Keratinocyte (primary cell): ENCODE results near the gene E2F6. TPM values are rescaled to one million over a fixed set of nuclear protein-coding genes. Genes with fewer than 3 reads are reported as not detected.

Source experiments
- DNase-seq: peaks from one replicate; pipeline ENCODE4 v3.0.0-alpha.2; 2011; ENCODE audit warnings: low read depth, missing footprints, low spot score
- FAIRE-seq: peaks from 2 replicates; lab custom pipeline; 2011; peaks lifted over from hg19 to GRCh38; lab: Jason Lieb, UNC
- H2AFZ ChIP-seq: 2 replicates; pipeline ENCODE4 v1.6.0; 2012; ENCODE audit warnings: low read length, control low read depth, inconsistent platforms; ENCODE audit not compliant: control insufficient read depth
- H3K27ac ChIP-seq: 2 replicates; pipeline ENCODE4 v1.5.1; 2011; ENCODE audit warnings: low read length; ENCODE audit not compliant: control insufficient read depth, insufficient read depth
- H3K27me3 ChIP-seq: 3 replicates; pipeline ENCODE4 v1.6.0; 2011; ENCODE audit warnings: low read length; ENCODE audit not compliant: control insufficient read depth, insufficient read depth; ENCODE audit errors: extremely low read depth
- H3K36me3 ChIP-seq, 2 experiments: 2 replicates in 1 of 2; 3 replicates in 1 of 2; pipeline ENCODE4 v1.5.1; 2011; ENCODE audit warnings: low read length in 2 of 2, mild to moderate bottlenecking in 1 of 2; ENCODE audit not compliant: control insufficient read depth in 2 of 2, insufficient read depth in 2 of 2; ENCODE audit errors: extremely low read depth in 1 of 2
- H3K4me1 ChIP-seq: 3 replicates; pipeline ENCODE4 v1.5.1; 2011; ENCODE audit warnings: low read length; ENCODE audit not compliant: control insufficient read depth, insufficient read depth; ENCODE audit errors: extremely low read depth
- H3K4me2 ChIP-seq: 3 replicates; pipeline ENCODE4 v1.6.0; 2011; ENCODE audit warnings: low read depth, low read length; ENCODE audit not compliant: control insufficient read depth, insufficient read depth; ENCODE audit errors: extremely low read depth
- H3K4me3 ChIP-seq, 3 experiments: fragments of 200-600 bp in 1 of 3; sonication (generic) in 1 of 3; 2 replicates in 2 of 3; 3 replicates in 1 of 3; pipeline ENCODE4 v1.5.1; 2011 to 2016; ENCODE audit warnings: low read length in 3 of 3, mild to moderate bottlenecking in 3 of 3, control low read depth in 2 of 3, inconsistent platforms in 1 of 3, low read depth in 1 of 3, mixed read lengths in 1 of 3, mixed run types in 1 of 3, moderate library complexity in 1 of 3; ENCODE audit not compliant: control insufficient read depth in 2 of 3, insufficient read depth in 2 of 3; ENCODE audit errors: extremely low read depth in 1 of 3
- H3K79me2 ChIP-seq: 2 replicates; pipeline ENCODE4 v1.6.0; 2012; ENCODE audit warnings: low read length; ENCODE audit not compliant: control insufficient read depth, insufficient read depth
- H3K9ac ChIP-seq: 3 replicates; pipeline ENCODE4 v1.6.0; 2011; ENCODE audit warnings: low read length; ENCODE audit not compliant: control insufficient read depth, insufficient read depth; ENCODE audit errors: extremely low read depth
- H3K9me1 ChIP-seq: 3 replicates; pipeline ENCODE4 v1.6.0; 2011; ENCODE audit warnings: low read length; ENCODE audit not compliant: control insufficient read depth, insufficient read depth; ENCODE audit errors: extremely low read depth
- H3K9me3 ChIP-seq: 2 replicates; pipeline ENCODE4 v1.5.1; 2012; ENCODE audit warnings: low read depth, low read length; ENCODE audit not compliant: control insufficient read depth
- H4K20me1 ChIP-seq: 3 replicates; pipeline ENCODE4 v1.6.0; 2011; ENCODE audit warnings: low read length; ENCODE audit not compliant: control insufficient read depth, insufficient read depth; ENCODE audit errors: extremely low read depth
- EZH2 ChIP-seq: IDR thresholded peaks from one replicate; pipeline ENCODE4 v1.6.1; 2012; ENCODE audit warnings: inconsistent platforms, mild to moderate bottlenecking, low read length, moderate library complexity
- dilution Hi-C: fragments of 300-500 bp; cut with MboI; formaldehyde crosslinking; loops from one replicate; pipeline ENCODE4 v1.7.0; 2020; ENCODE audit warnings: low sequenced_read_pairs; ENCODE audit not compliant: extremely low pct_ligation_motif_present
- polyA plus RNA-seq, 5 experiments: library from polyadenylated mRNA; depleted of rRNA in 3 of 5; stranded (reverse) in 3 of 5; stranded (forward) in 1 of 5; unstranded in 1 of 5; fragments of >200 nt; gene quantifications; 1 replicate in 1 of 5; 2 replicates in 3 of 5; 3 replicates in 1 of 5; pipeline versions ENCODE4 v1.2.1 to v1.2.3, GENCODE V29; 2011 to 2012; ENCODE audit warnings: missing spikeins in 2 of 5, low read depth in 1 of 5, low replicate concordance in 1 of 5
- TF ChIP-seq, protein P1 (sequence below), 3 experiments: IDR thresholded peaks in 1 of 3; conservative IDR thresholded peaks in 1 of 3; optimal IDR thresholded peaks in 1 of 3; 2 replicates in 2 of 3; 3 replicates in 1 of 3; pipeline versions ENCODE3 to v1.5.1; 2011; ENCODE audit warnings: low read length in 3 of 3, mild to moderate bottlenecking in 3 of 3, moderate library complexity in 2 of 3, control low read depth in 1 of 3, inconsistent platforms in 1 of 3; ENCODE audit not compliant: insufficient read depth in 2 of 3; ENCODE audit errors: extremely low read depth in 1 of 3

The E2F6 gene
- polyA plus RNA-seq, 1 donor (not counting 4 experiments of a cell fraction or from before 2014, with no cell fraction given): 13.8 TPM

GRCh38 chr2:11397513-11397912, 68.4 kb downstream of the E2F6 start:
- Histone ChIP-seq H3K9me1 (no peaks in the 10 kb centered on the region), H3K9ac (no peak overlapping the region), H3K9me3 (no peaks in the 10 kb centered on the region), H3K79me2 (no peaks in the 10 kb centered on the region), H3K4me3 (no peak overlapping the region), H3K27me3 (peaks cover 7% of the 10 kb centered on the region), H2AFZ (no peak overlapping the region), H3K4me2 (no peak overlapping the region), H3K36me3 (no peaks in the 10 kb centered on the region), H3K4me1 (no peaks in the 10 kb centered on the region), H3K27ac (no peak overlapping the region), H4K20me1 (no peaks in the 10 kb centered on the region)
- dilution Hi-C loops: no loop called here
- TF ChIP-seq EZH2: no peak
- TF ChIP-seq, protein P1, sequence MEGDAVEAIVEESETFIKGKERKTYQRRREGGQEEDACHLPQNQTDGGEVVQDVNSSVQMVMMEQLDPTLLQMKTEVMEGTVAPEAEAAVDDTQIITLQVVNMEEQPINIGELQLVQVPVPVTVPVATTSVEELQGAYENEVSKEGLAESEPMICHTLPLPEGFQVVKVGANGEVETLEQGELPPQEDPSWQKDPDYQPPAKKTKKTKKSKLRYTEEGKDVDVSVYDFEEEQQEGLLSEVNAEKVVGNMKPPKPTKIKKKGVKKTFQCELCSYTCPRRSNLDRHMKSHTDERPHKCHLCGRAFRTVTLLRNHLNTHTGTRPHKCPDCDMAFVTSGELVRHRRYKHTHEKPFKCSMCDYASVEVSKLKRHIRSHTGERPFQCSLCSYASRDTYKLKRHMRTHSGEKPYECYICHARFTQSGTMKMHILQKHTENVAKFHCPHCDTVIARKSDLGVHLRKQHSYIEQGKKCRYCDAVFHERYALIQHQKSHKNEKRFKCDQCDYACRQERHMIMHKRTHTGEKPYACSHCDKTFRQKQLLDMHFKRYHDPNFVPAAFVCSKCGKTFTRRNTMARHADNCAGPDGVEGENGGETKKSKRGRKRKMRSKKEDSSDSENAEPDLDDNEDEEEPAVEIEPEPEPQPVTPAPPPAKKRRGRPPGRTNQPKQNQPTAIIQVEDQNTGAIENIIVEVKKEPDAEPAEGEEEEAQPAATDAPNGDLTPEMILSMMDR (optimal IDR thresholded peaks at IDR 0.05 in 1 of 3, IDR thresholded peaks at IDR 0.05 in 1 of 3, conservative IDR thresholded peaks at IDR 0.05 in 1 of 3; ENCODE audit: extremely low read depth in 1 of 3, insufficient read depth in 2 of 3, low read length in 3 of 3): no peak
- DNase-seq (no peak), FAIRE-seq (no peak)

GRCh38 chr2:11396467-11397445, 69.2 kb downstream of the E2F6 start:
- no peak overlapping the region for H3K27ac ChIP-seq
- H3K4me2 ChIP-seq: no peak overlapping the region
- no peak for FAIRE-seq
- H3K9ac ChIP-seq: no peak overlapping the region
- peaks cover 7% of the 10 kb centered on the region for H3K27me3 ChIP-seq
- DNase-seq: no peak
- TF ChIP-seq, protein P1 (optimal IDR thresholded peaks at IDR 0.05 in 1 of 3, IDR thresholded peaks at IDR 0.05 in 1 of 3, conservative IDR thresholded peaks at IDR 0.05 in 1 of 3; ENCODE audit: extremely low read depth in 1 of 3, insufficient read depth in 2 of 3, low read length in 3 of 3): no peak
- TF ChIP-seq EZH2: no peak
- dilution Hi-C loops: no loop called here
- no peaks in the 10 kb centered on the region for H3K36me3 ChIP-seq
- H2AFZ ChIP-seq: no peak overlapping the region
- H3K4me3 ChIP-seq: no peak overlapping the region
- H3K9me1 ChIP-seq: no peaks in the 10 kb centered on the region
- H4K20me1 ChIP-seq: no peaks in the 10 kb centered on the region
- peaks cover 4% of the 10 kb centered on the region for H3K4me1 ChIP-seq
- H3K9me3 ChIP-seq: no peaks in the 10 kb centered on the region
- no peaks in the 10 kb centered on the region for H3K79me2 ChIP-seq
